H9 (cell line): ENCODE measurements around the gene LRP1-AS. TPM values are rescaled to one million over a fixed set of nuclear protein-coding genes. Genes with fewer than 3 reads are reported as not detected.

Source experiments
- DNase-seq: peaks from one replicate; pipeline ENCODE4 v3.0.0-alpha.2; 2017
- H2AFZ ChIP-seq: one replicate; pipeline ENCODE4 v1.6.1; 2013; ENCODE audit warnings: mild to moderate bottlenecking, low read length, control low read depth, moderate library complexity
- H2AK5ac ChIP-seq: 2 replicates; pipeline ENCODE4 v1.6.1; 2013; ENCODE audit warnings: low read length, control low read depth, mixed read lengths; ENCODE audit not compliant: insufficient read length
- H2BK120ac ChIP-seq: one replicate; pipeline ENCODE4 v1.6.1; 2013; ENCODE audit warnings: low read depth, mild to moderate bottlenecking, low read length, control low read depth, inconsistent platforms; ENCODE audit not compliant: poor library complexity, severe bottlenecking
- H2BK12ac ChIP-seq: 2 replicates; pipeline ENCODE4 v1.6.1; 2013; ENCODE audit warnings: low read length, control low read depth, mixed read lengths, low read depth; ENCODE audit not compliant: insufficient read length
- H2BK15ac ChIP-seq: 2 replicates; pipeline ENCODE4 v1.6.1; 2013; ENCODE audit warnings: low read depth, low read length, control low read depth
- H2BK20ac ChIP-seq: one replicate; pipeline ENCODE4 v1.6.1; 2013; ENCODE audit warnings: low read depth, mild to moderate bottlenecking, low read length, control low read depth, inconsistent platforms; ENCODE audit not compliant: poor library complexity, severe bottlenecking
- H2BK5ac ChIP-seq: 2 replicates; pipeline ENCODE4 v1.6.1; 2013; ENCODE audit warnings: low read length, control low read depth, mixed read lengths; ENCODE audit not compliant: insufficient read length
- H3K14ac ChIP-seq: 2 replicates; pipeline ENCODE4 v1.6.1; 2013; ENCODE audit warnings: low read length, control low read depth; ENCODE audit not compliant: insufficient read depth
- H3K18ac ChIP-seq: 2 replicates; pipeline ENCODE4 v1.6.1; 2013; ENCODE audit warnings: low read depth, mild to moderate bottlenecking, mixed read lengths, low read length, control low read depth; ENCODE audit not compliant: insufficient read length
- H3K23ac ChIP-seq: 2 replicates; pipeline ENCODE4 v1.6.1; 2013; ENCODE audit warnings: low read length, control low read depth, mixed read lengths, low read depth; ENCODE audit not compliant: insufficient read length
- H3K23me2 ChIP-seq: 2 replicates; pipeline ENCODE4 v1.6.1; 2013; ENCODE audit warnings: low read depth, mild to moderate bottlenecking, mixed read lengths, low read length, control low read depth; ENCODE audit not compliant: insufficient read length, poor library complexity, severe bottlenecking
- H3K27ac ChIP-seq: 2 replicates; pipeline ENCODE4 v1.5.1; 2013; ENCODE audit warnings: low read length, control low read depth, mixed read lengths, low read depth; ENCODE audit not compliant: insufficient read length
- H3K27me3 ChIP-seq: 2 replicates; pipeline ENCODE4 v1.6.1; 2013; ENCODE audit warnings: low read length, control low read depth, inconsistent platforms; ENCODE audit not compliant: insufficient read depth
- H3K4ac ChIP-seq: 2 replicates; pipeline ENCODE4 v1.6.1; 2013; ENCODE audit warnings: low read depth, mild to moderate bottlenecking, control low read depth, inconsistent platforms, low read length, moderate library complexity
- H3K4me1 ChIP-seq: 2 replicates; pipeline ENCODE4 v1.6.1; 2013; ENCODE audit warnings: low read length, control low read depth, inconsistent platforms; ENCODE audit not compliant: insufficient read depth
- H3K4me2 ChIP-seq: 2 replicates; pipeline ENCODE4 v1.6.1; 2013; ENCODE audit warnings: low read length, control low read depth, mixed read lengths; ENCODE audit not compliant: insufficient read length, insufficient read depth
- H3K56ac ChIP-seq: 2 replicates; pipeline ENCODE4 v1.6.1; 2013; ENCODE audit warnings: low read depth, mild to moderate bottlenecking, mixed read lengths, low read length, control low read depth; ENCODE audit not compliant: insufficient read length
- H3K79me1 ChIP-seq: 2 replicates; pipeline ENCODE4 v1.6.1; 2013; ENCODE audit warnings: low read depth, mild to moderate bottlenecking, moderate library complexity, low read length, control low read depth, inconsistent platforms; ENCODE audit not compliant: insufficient read depth, poor library complexity, severe bottlenecking
- H3K79me2 ChIP-seq: 2 replicates; pipeline ENCODE4 v1.6.1; 2013; ENCODE audit warnings: low read length, control low read depth, inconsistent platforms; ENCODE audit not compliant: insufficient read depth
- H3K9ac ChIP-seq: 2 replicates; pipeline ENCODE4 v1.6.1; 2013; ENCODE audit warnings: low read length, control low read depth, mixed read lengths; ENCODE audit not compliant: insufficient read length; ENCODE audit errors: extremely low read depth
- H3K9me3 ChIP-seq: one replicate; pipeline ENCODE4 v1.6.1; 2013; ENCODE audit warnings: low read depth, low read length, inconsistent platforms; ENCODE audit not compliant: control insufficient read depth
- H3T11ph ChIP-seq: one replicate; pipeline ENCODE4 v1.6.1; 2013; ENCODE audit warnings: mild to moderate bottlenecking, low read length, control low read depth, inconsistent platforms
- H4K20me1 ChIP-seq: one replicate; pipeline ENCODE4 v1.6.1; 2013; ENCODE audit not compliant: control insufficient read depth, insufficient read length, insufficient read depth
- H4K5ac ChIP-seq: 2 replicates; pipeline ENCODE4 v1.6.1; 2013; ENCODE audit warnings: low read depth, mild to moderate bottlenecking, mixed read lengths, low read length, control low read depth; ENCODE audit not compliant: insufficient read length
- H4K8ac ChIP-seq: replicated peaks from 2 replicates; pipeline ENCODE4 v1.6.1; 2013; ENCODE audit warnings: low read length, control low read depth, mixed read lengths, low read depth; ENCODE audit not compliant: insufficient read length
- H4K91ac ChIP-seq: 2 replicates; pipeline ENCODE4 v1.6.1; 2013; ENCODE audit warnings: low read depth, mild to moderate bottlenecking, moderate library complexity, mixed read lengths, low read length, control low read depth; ENCODE audit not compliant: insufficient read length
- H3K27ac Mint-ChIP-seq, 3 experiments: 2 replicates in 2 of 3; 3 replicates in 1 of 3; pipeline ENCODE4 v1.8.0; 2020 to 2021; ENCODE audit warnings: mixed read lengths in 3 of 3, mild to moderate bottlenecking in 1 of 3, moderate library complexity in 1 of 3
- H3K27me3 Mint-ChIP-seq: 2 replicates; pipeline ENCODE4 v1.8.0; 2021; ENCODE audit warnings: low read depth, mild to moderate bottlenecking, moderate library complexity, mixed read lengths
- H3K36me3 Mint-ChIP-seq, 3 experiments: 2 replicates in 2 of 3; 3 replicates in 1 of 3; pipeline ENCODE4 v1.8.0; 2020 to 2021; ENCODE audit warnings: low read depth in 3 of 3, mixed read lengths in 3 of 3; ENCODE audit not compliant: insufficient read depth in 1 of 3
- H3K4me1 Mint-ChIP-seq, 2 experiments: 2 replicates each; pipeline ENCODE4 v1.8.0; 2020; ENCODE audit warnings: mixed read lengths in 2 of 2
- H3K4me3 Mint-ChIP-seq, 2 experiments: 2 replicates in 1 of 2; 3 replicates in 1 of 2; pipeline ENCODE4 v1.8.0; 2020 to 2021; ENCODE audit warnings: mild to moderate bottlenecking in 2 of 2, mixed read lengths in 2 of 2, moderate library complexity in 1 of 2
- H3K9me3 Mint-ChIP-seq, 2 experiments: 2 replicates in 1 of 2; 3 replicates in 1 of 2; pipeline ENCODE4 v1.8.0; 2020; ENCODE audit warnings: mild to moderate bottlenecking in 2 of 2, mixed read lengths in 2 of 2, moderate library complexity in 1 of 2
- WGBS: extraction: QIAGEN DNeasy Blood & Tissue Kit; methylation state at CpG from one replicate; pipeline ENCODE4 v1.1.7; 2013; ENCODE audit warnings: missing lambda C conversion rate, low lambda C conversion rate, mixed read lengths; ENCODE audit not compliant: insufficient read length; ENCODE audit errors: extremely low coverage; 5-methylcytosine and 5-hydroxymethylcytosine counted together
- total RNA-seq: library from RNA; stranded (reverse); gene quantifications from 2 replicates; pipeline ENCODE4 v1.2.1, GENCODE V29; 2021
- TF ChIP-seq, protein P1 (sequence below): fragments of 200-600 bp; sonication (generic); conservative IDR thresholded peaks from 3 replicates; pipeline ENCODE4 v1.8.0; 2021; ENCODE audit warnings: antibody characterized with exemption, mild to moderate bottlenecking

Gene LRP1-AS
- total RNA-seq, 1 experiment from 2014 or later = not detected

DNA sequence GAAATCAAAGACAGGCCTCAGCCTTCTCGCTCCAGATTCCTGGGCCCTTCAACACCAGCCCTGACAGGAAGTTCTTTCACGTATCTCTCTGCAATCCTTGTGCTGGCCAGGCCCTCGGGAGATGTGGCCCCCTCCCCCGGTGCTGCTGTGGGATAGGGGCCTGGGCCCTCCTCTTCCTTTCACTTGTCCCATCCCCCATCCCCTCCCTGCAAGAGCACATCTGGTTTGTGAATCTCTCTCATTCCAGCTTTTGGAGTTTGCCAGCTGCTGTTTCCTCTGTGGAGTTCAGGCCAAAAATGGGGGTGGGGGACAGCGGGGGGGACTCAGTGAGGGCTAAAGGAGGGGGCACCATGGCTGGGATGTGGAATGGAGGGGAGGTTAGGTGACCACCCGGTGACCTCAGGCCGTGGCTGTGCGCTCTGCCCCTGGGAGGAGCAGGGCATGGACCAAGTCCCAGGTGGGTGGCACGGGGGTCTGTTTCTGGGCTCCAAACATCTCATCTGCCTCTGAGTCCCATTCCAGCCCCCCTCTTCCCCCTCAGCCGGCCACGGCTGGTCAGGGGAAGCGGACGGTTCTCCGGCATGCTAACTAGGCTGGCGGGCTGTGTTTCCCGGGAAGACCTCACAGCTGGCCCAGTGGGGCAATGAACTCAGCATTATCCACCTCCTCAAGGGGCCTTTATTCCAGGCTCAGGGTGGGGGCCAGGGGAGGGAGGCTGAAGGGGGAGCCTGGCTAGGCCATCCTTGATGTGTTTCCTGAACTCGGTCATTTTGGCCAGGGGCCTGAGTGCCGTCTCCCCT is 11.7 kb downstream of the LRP1-AS start:
- H3T11ph ChIP-seq = no peak overlapping the region
- H3K27ac ChIP-seq = no peak overlapping the region
- no peak overlapping the region for H3K4me2 ChIP-seq
- DNase-seq = peak; percentile 70
- H3K27me3 Mint-ChIP-seq = no peaks in the 10 kb centered on the region
- H3K79me1 ChIP-seq = peaks cover 11% of the 10 kb centered on the region
- H3K27ac Mint-ChIP-seq = peak overlapping the region; percentile 93 to 97 (median 94)
- TF ChIP-seq, protein P1, sequence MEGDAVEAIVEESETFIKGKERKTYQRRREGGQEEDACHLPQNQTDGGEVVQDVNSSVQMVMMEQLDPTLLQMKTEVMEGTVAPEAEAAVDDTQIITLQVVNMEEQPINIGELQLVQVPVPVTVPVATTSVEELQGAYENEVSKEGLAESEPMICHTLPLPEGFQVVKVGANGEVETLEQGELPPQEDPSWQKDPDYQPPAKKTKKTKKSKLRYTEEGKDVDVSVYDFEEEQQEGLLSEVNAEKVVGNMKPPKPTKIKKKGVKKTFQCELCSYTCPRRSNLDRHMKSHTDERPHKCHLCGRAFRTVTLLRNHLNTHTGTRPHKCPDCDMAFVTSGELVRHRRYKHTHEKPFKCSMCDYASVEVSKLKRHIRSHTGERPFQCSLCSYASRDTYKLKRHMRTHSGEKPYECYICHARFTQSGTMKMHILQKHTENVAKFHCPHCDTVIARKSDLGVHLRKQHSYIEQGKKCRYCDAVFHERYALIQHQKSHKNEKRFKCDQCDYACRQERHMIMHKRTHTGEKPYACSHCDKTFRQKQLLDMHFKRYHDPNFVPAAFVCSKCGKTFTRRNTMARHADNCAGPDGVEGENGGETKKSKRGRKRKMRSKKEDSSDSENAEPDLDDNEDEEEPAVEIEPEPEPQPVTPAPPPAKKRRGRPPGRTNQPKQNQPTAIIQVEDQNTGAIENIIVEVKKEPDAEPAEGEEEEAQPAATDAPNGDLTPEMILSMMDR = no peak
- H3K4me1 Mint-ChIP-seq = peaks cover 58 to 64% of the 10 kb centered on the region in 2 experiments
- H2BK20ac ChIP-seq = no peak overlapping the region
- no CpG with 5 or more reads among the region's 18 CpGs for WGBS
- no peaks in the 10 kb centered on the region for H3K9me3 Mint-ChIP-seq
- H3K79me2 ChIP-seq = peaks cover 19% of the 10 kb centered on the region; the same call in 1 of the 2 replicates
- no peak overlapping the region for H4K91ac ChIP-seq
- no peak overlapping the region for H4K5ac ChIP-seq
- no peak overlapping the region for H2BK120ac ChIP-seq
- no peak overlapping the region for H2BK5ac ChIP-seq
- no peak overlapping the region for H3K9ac ChIP-seq
- peaks cover 26% of the 10 kb centered on the region for H3K4me1 ChIP-seq
- no peaks in the 10 kb centered on the region for H3K9me3 ChIP-seq
- no peak overlapping the region for H2BK12ac ChIP-seq
- H3K36me3 Mint-ChIP-seq = peaks cover 6 to 35% (median 25%) of the 10 kb centered on the region in 3 experiments; a peak in 6 of 7 replicates
- H2AFZ ChIP-seq = no peak overlapping the region
- H3K4me3 Mint-ChIP-seq = peak overlapping the region; percentile 34 to 70
- no peak overlapping the region for H3K56ac ChIP-seq
- peaks cover 3% of the 10 kb centered on the region for H3K23me2 ChIP-seq
- H3K23ac ChIP-seq = no peak overlapping the region
- no peak overlapping the region for H2AK5ac ChIP-seq
- no peak overlapping the region for H3K14ac ChIP-seq
- H2BK15ac ChIP-seq = no peak overlapping the region
- H3K4ac ChIP-seq = no peak overlapping the region
- no peak overlapping the region for H4K8ac ChIP-seq
- H3K27me3 ChIP-seq = no peaks in the 10 kb centered on the region
- no peaks in the 10 kb centered on the region for H4K20me1 ChIP-seq
- H3K18ac ChIP-seq = no peak overlapping the region
